K562 (cell line): Measurements from ENCODE around the gene IDH2. TPM values are rescaled to one million over a fixed set of nuclear protein-coding genes. Genes with fewer than 3 reads are reported as not detected.
A peak's percentile ranks its signal among the peaks of the same experiment; 100 is the strongest.

Experiments
- CEBPZ ChIP-seq: fragments of 150-350 bp; IDR thresholded peaks from 2 replicates; pipeline ENCODE4 v1.6.1; 2014; ENCODE audit warnings: low read depth, mild to moderate bottlenecking, low read length, borderline replicate concordance
- ERF ChIP-seq: fragments of 450-650 bp; formaldehyde crosslinking; IDR thresholded peaks from 2 replicates; pipeline ENCODE4 v1.4.0; 2020; ENCODE audit warnings: mild to moderate bottlenecking, mixed read lengths
- FOSL1 ChIP-seq: fragments of 200-800 bp; sonication (Bioruptor generic); conservative IDR thresholded peaks from 2 replicates; pipeline ENCODE4 v1.6.1; 2016; ENCODE audit warnings: missing genetic modification characterization, missing compliant biosample characterization
- KAT2B ChIP-seq: IDR thresholded peaks from one replicate; pipeline ENCODE4 v1.6.1; 2012; ENCODE audit warnings: low read depth, mild to moderate bottlenecking, control low read depth, inconsistent platforms, low read length, moderate library complexity
- NFE2 ChIP-seq: IDR thresholded peaks from 2 replicates; pipeline ENCODE4 v1.6.1; 2014; ENCODE audit warnings: antibody characterized with exemption, low read depth
- PHF21A ChIP-seq: fragments of 450-650 bp; IDR thresholded peaks from 2 replicates; pipeline ENCODE4 v1.6.1; 2017; ENCODE audit warnings: low read depth, borderline replicate concordance
- PTBP1 ChIP-seq: fragments of 200-400 bp; formaldehyde crosslinking; IDR thresholded peaks from 2 replicates; pipeline ENCODE4 v1.6.1; 2017; ENCODE audit warnings: low read depth, low read length
- ZC3H8 ChIP-seq: fragments of 450-650 bp; IDR thresholded peaks from 2 replicates; pipeline ENCODE4 v1.6.1; 2017
- ZNF311 ChIP-seq: fragments of 250-450 bp; sonication (Bioruptor Pico); IDR thresholded peaks from 2 replicates; pipeline ENCODE4 v1.4.0; 2020; ENCODE audit warnings: mild to moderate bottlenecking, moderate library complexity
- ZNF695 ChIP-seq: fragments of 450-650 bp; formaldehyde crosslinking; IDR thresholded peaks from 2 replicates; pipeline ENCODE4 v1.4.0; 2020; ENCODE audit warnings: mild to moderate bottlenecking, moderate library complexity
- polyA plus RNA-seq, 8 experiments: library from polyadenylated mRNA; depleted of rRNA in 4 of 8; stranded (reverse) in 5 of 8; unstranded in 3 of 8; fragments of >200 nt; fragmentation: Nextera tagmentation in 2 of 8; fragmentation: Illumina TruSeq in 1 of 8; extraction: Ambion mirVana in 2 of 8; extraction: Trizol in 1 of 8; gene quantifications; 2 replicates each; pipeline versions ENCODE4 v1.2.1 to v1.2.3, GENCODE V29; 2011 to 2014; ENCODE audit warnings: inconsistent platforms in 1 of 8, missing spikeins in 1 of 8
- total RNA-seq, 7 experiments: library from RNA; depleted of rRNA in 6 of 7; stranded (reverse); fragments of >200 nt in 6 of 7; fragmentation: Illumina TruSeq in 2 of 7; extraction: Trizol in 2 of 7; gene quantifications; 2 replicates each; pipeline versions ENCODE4 v1.2.1 to v1.2.3, GENCODE V29; 2011 to 2021; ENCODE audit warnings: low replicate concordance in 1 of 7
- TF ChIP-seq, protein P1 (sequence below), 2 experiments: fragments of 450-650 bp; formaldehyde crosslinking in 1 of 2; IDR thresholded peaks; 2 replicates each; pipeline versions ENCODE4 v1.4.0 to v1.6.1; 2014 to 2020; ENCODE audit warnings: mild to moderate bottlenecking in 2 of 2, borderline replicate concordance in 1 of 2, low read depth in 1 of 2
- TF ChIP-seq, protein P2 (sequence below): fragments of 200-800 bp; sonication (Bioruptor generic); IDR thresholded peaks from 2 replicates; pipeline ENCODE4 v1.6.1; 2017; ENCODE audit warnings: missing genetic modification characterization, missing compliant biosample characterization

The IDH2 gene
- total and polyA plus RNA-seq, 9 of the 15 experiments (the other 6 are each of a cell fraction or from before 2014, with no cell fraction given): 0.70 to 99.9 (median 59.2) TPM

GRCh38 chr15:90035095-90035839 lies 67.0 kb downstream of the IDH2 start (continued):
- TF ChIP-seq, protein P1, sequence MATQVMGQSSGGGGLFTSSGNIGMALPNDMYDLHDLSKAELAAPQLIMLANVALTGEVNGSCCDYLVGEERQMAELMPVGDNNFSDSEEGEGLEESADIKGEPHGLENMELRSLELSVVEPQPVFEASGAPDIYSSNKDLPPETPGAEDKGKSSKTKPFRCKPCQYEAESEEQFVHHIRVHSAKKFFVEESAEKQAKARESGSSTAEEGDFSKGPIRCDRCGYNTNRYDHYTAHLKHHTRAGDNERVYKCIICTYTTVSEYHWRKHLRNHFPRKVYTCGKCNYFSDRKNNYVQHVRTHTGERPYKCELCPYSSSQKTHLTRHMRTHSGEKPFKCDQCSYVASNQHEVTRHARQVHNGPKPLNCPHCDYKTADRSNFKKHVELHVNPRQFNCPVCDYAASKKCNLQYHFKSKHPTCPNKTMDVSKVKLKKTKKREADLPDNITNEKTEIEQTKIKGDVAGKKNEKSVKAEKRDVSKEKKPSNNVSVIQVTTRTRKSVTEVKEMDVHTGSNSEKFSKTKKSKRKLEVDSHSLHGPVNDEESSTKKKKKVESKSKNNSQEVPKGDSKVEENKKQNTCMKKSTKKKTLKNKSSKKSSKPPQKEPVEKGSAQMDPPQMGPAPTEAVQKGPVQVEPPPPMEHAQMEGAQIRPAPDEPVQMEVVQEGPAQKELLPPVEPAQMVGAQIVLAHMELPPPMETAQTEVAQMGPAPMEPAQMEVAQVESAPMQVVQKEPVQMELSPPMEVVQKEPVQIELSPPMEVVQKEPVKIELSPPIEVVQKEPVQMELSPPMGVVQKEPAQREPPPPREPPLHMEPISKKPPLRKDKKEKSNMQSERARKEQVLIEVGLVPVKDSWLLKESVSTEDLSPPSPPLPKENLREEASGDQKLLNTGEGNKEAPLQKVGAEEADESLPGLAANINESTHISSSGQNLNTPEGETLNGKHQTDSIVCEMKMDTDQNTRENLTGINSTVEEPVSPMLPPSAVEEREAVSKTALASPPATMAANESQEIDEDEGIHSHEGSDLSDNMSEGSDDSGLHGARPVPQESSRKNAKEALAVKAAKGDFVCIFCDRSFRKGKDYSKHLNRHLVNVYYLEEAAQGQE (IDR thresholded peaks at IDR 0.05; ENCODE audit: borderline replicate concordance): no peak
- TF ChIP-seq, protein P1 (CRISPR knock-in tag; IDR thresholded peaks at IDR 0.05; ENCODE audit: low read depth): no peak
- TF ChIP-seq PHF21A (no peak), ZNF695 (CRISPR knock-in tag) (no peak), ZNF311 (CRISPR knock-in tag) (no peak), ZC3H8 (no peak), FOSL1 (tag) (peak; percentile 72), KAT2B (no peak), CEBPZ (no peak), NFE2 (no peak), PTBP1 (no peak), ERF (CRISPR knock-in tag) (peak; percentile 72; the same call in 1 of the 2 replicates)
- TF ChIP-seq, protein P2, sequence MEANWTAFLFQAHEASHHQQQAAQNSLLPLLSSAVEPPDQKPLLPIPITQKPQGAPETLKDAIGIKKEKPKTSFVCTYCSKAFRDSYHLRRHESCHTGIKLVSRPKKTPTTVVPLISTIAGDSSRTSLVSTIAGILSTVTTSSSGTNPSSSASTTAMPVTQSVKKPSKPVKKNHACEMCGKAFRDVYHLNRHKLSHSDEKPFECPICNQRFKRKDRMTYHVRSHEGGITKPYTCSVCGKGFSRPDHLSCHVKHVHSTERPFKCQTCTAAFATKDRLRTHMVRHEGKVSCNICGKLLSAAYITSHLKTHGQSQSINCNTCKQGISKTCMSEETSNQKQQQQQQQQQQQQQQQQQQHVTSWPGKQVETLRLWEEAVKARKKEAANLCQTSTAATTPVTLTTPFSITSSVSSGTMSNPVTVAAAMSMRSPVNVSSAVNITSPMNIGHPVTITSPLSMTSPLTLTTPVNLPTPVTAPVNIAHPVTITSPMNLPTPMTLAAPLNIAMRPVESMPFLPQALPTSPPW (CRISPR knock-in tag): no peak
